MM.1S (cell line): ENCODE results near the gene ESRRB.

ENCODE experiments used
- DNase-seq: peaks from one replicate; pipeline ENCODE4 v3.0.0-alpha.2; 2015
- H2AFZ ChIP-seq: fragments of 300-600 bp; sonication (generic); 2 replicates; pipeline ENCODE4 v1.6.0; 2016; ENCODE audit warnings: antibody characterized with exemption, low read length
- H3F3A ChIP-seq: fragments of 300-600 bp; sonication (generic); 2 replicates; pipeline ENCODE4 v1.6.1; 2016; ENCODE audit warnings: mild to moderate bottlenecking, antibody characterized with exemption, low read length, moderate library complexity, mixed read lengths; ENCODE audit not compliant: insufficient read depth
- H3K27ac ChIP-seq: fragments of 300-600 bp; sonication (generic); 2 replicates; pipeline ENCODE4 v1.5.1; 2016; ENCODE audit warnings: mild to moderate bottlenecking, low read length
- H3K27me3 ChIP-seq: fragments of 300-600 bp; sonication (generic); replicated peaks from 2 replicates; pipeline ENCODE4 v1.6.0; 2016; ENCODE audit warnings: low read length; ENCODE audit not compliant: insufficient read depth
- H3K36me3 ChIP-seq: fragments of 300-600 bp; sonication (generic); replicated peaks from 2 replicates; pipeline ENCODE4 v1.6.1; 2016; ENCODE audit warnings: mild to moderate bottlenecking, low read length, mixed read lengths; ENCODE audit not compliant: insufficient read depth
- H3K4me1 ChIP-seq: fragments of 300-600 bp; sonication (generic); 2 replicates; pipeline ENCODE4 v1.6.1; 2016; ENCODE audit warnings: low read length, mixed read lengths
- H3K4me2 ChIP-seq: fragments of 300-600 bp; sonication (generic); 2 replicates; pipeline ENCODE4 v1.6.0; 2016; ENCODE audit warnings: low read depth, low read length
- H3K4me3 ChIP-seq: fragments of 300-600 bp; sonication (generic); 2 replicates; pipeline ENCODE4 v1.5.1; 2016; ENCODE audit warnings: low read length, mixed read lengths
- H3K79me2 ChIP-seq: fragments of 300-600 bp; sonication (generic); 2 replicates; pipeline ENCODE4 v1.6.1; 2016; ENCODE audit warnings: mixed run types, low read length, mixed read lengths
- H3K9ac ChIP-seq: fragments of 300-600 bp; sonication (generic); 2 replicates; pipeline ENCODE4 v1.6.1; 2016; ENCODE audit warnings: low read length, mixed read lengths
- H3K9me2 ChIP-seq: fragments of 300-600 bp; sonication (generic); replicated peaks from 2 replicates; pipeline ENCODE4 v1.6.1; 2016; ENCODE audit warnings: mild to moderate bottlenecking, low read length, mixed read lengths; ENCODE audit not compliant: insufficient read depth
- H3K9me3 ChIP-seq: fragments of 300-600 bp; sonication (generic); replicated peaks from 2 replicates; pipeline ENCODE4 v1.6.1; 2016; ENCODE audit warnings: mild to moderate bottlenecking, low read length, mixed read lengths; ENCODE audit not compliant: insufficient read depth
- H4K20me1 ChIP-seq: fragments of 300-600 bp; sonication (generic); 2 replicates; pipeline ENCODE4 v1.6.1; 2016; ENCODE audit warnings: mild to moderate bottlenecking, low read length, moderate library complexity, mixed read lengths; ENCODE audit not compliant: insufficient read depth
- EZH2 ChIP-seq: fragments of 300-600 bp; sonication (generic); optimal IDR thresholded peaks from 2 replicates; pipeline ENCODE3; 2017; ENCODE audit warnings: low read depth, mild to moderate bottlenecking, antibody characterized with exemption, low read length, mixed read lengths
- EZH2phosphoT487 ChIP-seq: fragments of 300-600 bp; sonication (generic); IDR thresholded peaks from 2 replicates; pipeline ENCODE4 v1.6.1; 2018; ENCODE audit warnings: antibody characterized with exemption, low read length
- TF ChIP-seq, protein P1 (sequence below): fragments of 300-600 bp; sonication (generic); IDR thresholded peaks from 2 replicates; pipeline ENCODE4 v1.5.1; 2016; ENCODE audit warnings: antibody characterized with exemption, low read length, mixed read lengths

Gene ESRRB

GRCh38 chr14:76502638-76503037 lies 126.7 kb downstream of the ESRRB start:
- TF ChIP-seq EZH2phosphoT487 (no peak), EZH2 (no peak)
- TF ChIP-seq, protein P1, sequence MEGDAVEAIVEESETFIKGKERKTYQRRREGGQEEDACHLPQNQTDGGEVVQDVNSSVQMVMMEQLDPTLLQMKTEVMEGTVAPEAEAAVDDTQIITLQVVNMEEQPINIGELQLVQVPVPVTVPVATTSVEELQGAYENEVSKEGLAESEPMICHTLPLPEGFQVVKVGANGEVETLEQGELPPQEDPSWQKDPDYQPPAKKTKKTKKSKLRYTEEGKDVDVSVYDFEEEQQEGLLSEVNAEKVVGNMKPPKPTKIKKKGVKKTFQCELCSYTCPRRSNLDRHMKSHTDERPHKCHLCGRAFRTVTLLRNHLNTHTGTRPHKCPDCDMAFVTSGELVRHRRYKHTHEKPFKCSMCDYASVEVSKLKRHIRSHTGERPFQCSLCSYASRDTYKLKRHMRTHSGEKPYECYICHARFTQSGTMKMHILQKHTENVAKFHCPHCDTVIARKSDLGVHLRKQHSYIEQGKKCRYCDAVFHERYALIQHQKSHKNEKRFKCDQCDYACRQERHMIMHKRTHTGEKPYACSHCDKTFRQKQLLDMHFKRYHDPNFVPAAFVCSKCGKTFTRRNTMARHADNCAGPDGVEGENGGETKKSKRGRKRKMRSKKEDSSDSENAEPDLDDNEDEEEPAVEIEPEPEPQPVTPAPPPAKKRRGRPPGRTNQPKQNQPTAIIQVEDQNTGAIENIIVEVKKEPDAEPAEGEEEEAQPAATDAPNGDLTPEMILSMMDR, result no peak
- no peaks in the 10 kb centered on the region for H3K79me2 ChIP-seq
- H3K4me2 ChIP-seq, result no peak overlapping the region
- no peak overlapping the region for H2AFZ ChIP-seq
- H3K9me3 ChIP-seq, result no peaks in the 10 kb centered on the region
- no peaks in the 10 kb centered on the region for H3K9me2 ChIP-seq
- H3K4me3 ChIP-seq, result no peak overlapping the region
- H3K9ac ChIP-seq, result no peak overlapping the region
- no peak overlapping the region for H3K27ac ChIP-seq
- no peaks in the 10 kb centered on the region for H4K20me1 ChIP-seq
- no peaks in the 10 kb centered on the region for H3K4me1 ChIP-seq
- DNase-seq, result no peak
- no peaks in the 10 kb centered on the region for H3F3A ChIP-seq
- H3K27me3 ChIP-seq, result no peaks in the 10 kb centered on the region
- no peaks in the 10 kb centered on the region for H3K36me3 ChIP-seq

DNA sequence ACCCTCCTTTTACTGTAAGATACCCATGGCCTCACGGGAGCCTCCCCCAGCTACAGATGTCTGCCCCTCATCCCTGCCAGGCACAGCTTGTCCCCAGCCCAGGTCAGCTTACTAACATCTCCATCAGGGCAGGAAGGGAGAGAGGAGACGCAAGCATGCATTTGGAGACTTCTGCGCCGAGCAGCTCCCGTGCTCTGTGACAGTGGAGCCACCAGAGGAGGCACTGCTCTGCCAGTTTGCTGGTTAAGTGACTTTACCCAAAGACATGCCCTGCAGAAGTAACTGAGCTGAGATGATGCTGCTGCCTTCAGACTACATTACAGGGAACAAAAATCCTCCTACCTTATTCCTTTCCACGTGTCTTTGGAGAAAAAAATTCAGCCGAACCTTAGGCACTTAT lies 133.4 kb downstream of the ESRRB start:
- H3K9ac ChIP-seq, result no peak overlapping the region
- no peak overlapping the region for H2AFZ ChIP-seq
- no peak overlapping the region for H3K4me3 ChIP-seq
- no peak for DNase-seq
- TF ChIP-seq EZH2 (no peak), EZH2phosphoT487 (no peak)
- TF ChIP-seq, protein P1, result no peak
- no peaks in the 10 kb centered on the region for H3K4me1 ChIP-seq
- no peaks in the 10 kb centered on the region for H3K36me3 ChIP-seq
- H3K9me3 ChIP-seq, result no peaks in the 10 kb centered on the region
- H3K27me3 ChIP-seq, result no peaks in the 10 kb centered on the region
- H3K79me2 ChIP-seq, result no peaks in the 10 kb centered on the region
- H3K27ac ChIP-seq, result no peak overlapping the region
- no peaks in the 10 kb centered on the region for H3K9me2 ChIP-seq
- no peak overlapping the region for H3K4me2 ChIP-seq
- no peaks in the 10 kb centered on the region for H3F3A ChIP-seq
- H4K20me1 ChIP-seq, result no peaks in the 10 kb centered on the region

DNA sequence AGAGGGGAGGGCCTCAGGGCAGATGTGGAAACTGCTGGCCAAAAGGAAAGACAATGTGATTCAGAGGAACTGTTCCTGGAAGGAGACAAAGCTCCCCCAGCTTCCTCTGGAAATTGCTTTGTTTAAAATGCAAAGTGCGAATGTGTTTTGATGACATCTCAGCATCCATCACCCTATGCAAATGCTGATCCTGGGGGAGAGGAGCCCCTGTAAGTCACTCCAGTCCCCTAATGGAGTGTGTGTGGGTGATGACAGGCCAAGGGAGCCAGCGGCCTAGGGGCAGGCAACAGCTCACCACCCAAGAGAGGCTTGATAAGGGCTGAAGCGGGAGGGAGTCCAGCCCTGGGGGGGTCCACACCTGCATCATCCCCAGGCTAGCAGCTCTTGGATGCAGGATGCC lies 134.2 kb downstream of the ESRRB start:
- TF ChIP-seq EZH2phosphoT487 (no peak), EZH2 (no peak)
- TF ChIP-seq, protein P1, result no peak
- no peaks in the 10 kb centered on the region for H3K9me2 ChIP-seq

More for the DNA sequence above, 134.2 kb downstream of the ESRRB start:
- no peaks in the 10 kb centered on the region for H3K9me3 ChIP-seq
- no peak overlapping the region for H3K9ac ChIP-seq
- H3K4me2 ChIP-seq, result no peak overlapping the region
- H3F3A ChIP-seq, result no peaks in the 10 kb centered on the region
- no peak overlapping the region for H3K4me3 ChIP-seq
- H3K79me2 ChIP-seq, result no peaks in the 10 kb centered on the region
- H2AFZ ChIP-seq, result no peak overlapping the region
- no peak overlapping the region for H3K27ac ChIP-seq
- H3K27me3 ChIP-seq, result no peaks in the 10 kb centered on the region
- no peaks in the 10 kb centered on the region for H3K4me1 ChIP-seq
- DNase-seq, result no peak
- H3K36me3 ChIP-seq, result no peaks in the 10 kb centered on the region
- no peaks in the 10 kb centered on the region for H4K20me1 ChIP-seq
